HEK293 (cell line): ENCODE results near the gene SLC5A10.

ENCODE experiments used
- CTCF ChIP-seq: fragments of 450-650 bp; formaldehyde crosslinking; IDR thresholded peaks from 2 replicates; pipeline ENCODE4 v1.5.1; 2016; ENCODE audit warnings: missing biosample characterization, missing genetic modification characterization
- KLF8 ChIP-seq: fragments of 450-650 bp; formaldehyde crosslinking; IDR thresholded peaks from 2 replicates; pipeline ENCODE4 v1.5.1; 2016; ENCODE audit warnings: missing biosample characterization, missing genetic modification characterization
- PBX3 ChIP-seq: sonication (generic); formaldehyde crosslinking; IDR thresholded peaks from 2 replicates; pipeline ENCODE4 v1.8.1; 2022; ENCODE audit warnings: mild to moderate bottlenecking, moderate library complexity, missing genetic modification reagents
- YY1 ChIP-seq: fragments of 450-650 bp; formaldehyde crosslinking; IDR thresholded peaks from 2 replicates; pipeline ENCODE4 v1.5.1; 2018; ENCODE audit warnings: missing biosample characterization, missing genetic modification characterization
- ZNF121 ChIP-seq: fragments of 450-650 bp; formaldehyde crosslinking; IDR thresholded peaks from 2 replicates; pipeline ENCODE4 v1.5.1; 2016; ENCODE audit warnings: missing biosample characterization, missing genetic modification characterization
- ZNF274 ChIP-seq, 2 experiments: fragments of 200-500 bp in 1 of 2; fragments of 450-650 bp in 1 of 2; sonication (Bioruptor generic) in 1 of 2; formaldehyde crosslinking in 1 of 2; IDR thresholded peaks; 2 replicates each; pipeline versions ENCODE4 v1.5.1 to v1.6.1; 2014 to 2016; ENCODE audit warnings: borderline replicate concordance in 1 of 2, inconsistent platforms in 1 of 2, low read length in 1 of 2, missing biosample characterization in 1 of 2, missing genetic modification characterization in 1 of 2

- TF ChIP-seq ZNF121 (tag by site-specific recombination): no peak
- no peak for TF ChIP-seq YY1
- no peak for TF ChIP-seq KLF8 (tag by site-specific recombination)
- TF ChIP-seq CTCF: no peak
- TF ChIP-seq PBX3 (CRISPR knock-in tag): no peak
- TF ChIP-seq ZNF274 (IDR thresholded peaks at IDR 0.05; ENCODE audit: low read length): no peak
- no peak for TF ChIP-seq ZNF274 (tag by site-specific recombination; IDR thresholded peaks at IDR 0.05; ENCODE audit: borderline replicate concordance)
These were observed 13.3 kb upstream of the SLC5A10 start for GRCh38 chr17:18938692-18939023.
